ENCODE data around the gene ALK.

GRCh38 chr2:29377788-29378187 lies 543.6 kb downstream of the ALK start:
- TF ChIP-seq CTCF (IDR thresholded peaks at IDR 0.05; ENCODE audit: low read depth, low read length) (no peak), POLR2A (IDR thresholded peaks at IDR 0.05; ENCODE audit: extremely low read depth, insufficient read length) (no peak)

All from NB4 (cell line).